ENCODE results near the gene OR10A7.

- TF ChIP-seq POLR2AphosphoS5 (IDR thresholded peaks at IDR 0.05; ENCODE audit: low read depth, low read length) = no peak
- no peak for TF ChIP-seq CTCF (IDR thresholded peaks at IDR 0.05)
- TF ChIP-seq REST (IDR thresholded peaks at IDR 0.05; ENCODE audit: insufficient read depth in 1 of 2, low read depth in 2 of 2, low read length in 1 of 2) = no peak
These were observed 36.0 kb downstream of the OR10A7 start for GRCh38 chr12:55256831-55257230.
